ENCODE measurements around the gene C4A. TPM values are rescaled to one million over a fixed set of nuclear protein-coding genes. Genes with fewer than 3 reads are reported as not detected.

C4A gene
- total RNA-seq, 1 experiment from 2014 or later = 4.3 TPM

GRCh38 chr6:31947864-31948263 is 34.0 kb upstream of the C4A start:
- TF ChIP-seq CTCF (conservative IDR thresholded peaks at IDR 0.05) = no peak
- no CpG with 5 or more reads among the region's 4 CpGs for WGBS (ENCODE audit: extremely low coverage, insufficient read length, low lambda C conversion rate)
- H3K4me3 Mint-ChIP-seq = no peak overlapping the region; a peak in 1 of 5 replicates

More at GRCh38 chr6:31947864-31948263, 34.0 kb upstream of the C4A start:
- H3K18ac ChIP-seq (ENCODE audit: insufficient read length, low read depth, low read length) = no peak overlapping the region
- no peak overlapping the region for H3K9ac ChIP-seq (ENCODE audit: extremely low read depth, insufficient read length, low read length)
- H2AK5ac ChIP-seq (ENCODE audit: insufficient read length, low read length) = no peak overlapping the region
- no peaks in the 10 kb centered on the region for H3K9me3 ChIP-seq (ENCODE audit: control insufficient read depth, low read depth, low read length)
- no peaks in the 10 kb centered on the region for H3K79me2 ChIP-seq (ENCODE audit: insufficient read depth, low read length)
- H3K23me2 ChIP-seq (ENCODE audit: insufficient read length, low read depth, low read length, poor library complexity, severe bottlenecking) = no peaks in the 10 kb centered on the region
- H4K8ac ChIP-seq (replicated peaks; ENCODE audit: insufficient read length, low read depth, low read length) = no peak overlapping the region
- H3K27ac ChIP-seq (ENCODE audit: insufficient read length, low read depth, low read length) = no peak overlapping the region
- H3K79me1 ChIP-seq (ENCODE audit: insufficient read depth, low read depth, low read length, poor library complexity, severe bottlenecking) = no peaks in the 10 kb centered on the region
- no peak overlapping the region for H2BK15ac ChIP-seq (ENCODE audit: low read depth, low read length)
- no peak overlapping the region for H3T11ph ChIP-seq (ENCODE audit: low read length)
- no peaks in the 10 kb centered on the region for H3K9me3 Mint-ChIP-seq
- no peak overlapping the region for H2BK5ac ChIP-seq (ENCODE audit: insufficient read length, low read length)
- peaks cover 2% of the 10 kb centered on the region for H4K20me1 ChIP-seq (ENCODE audit: control insufficient read depth, insufficient read depth, insufficient read length)
- H3K27ac Mint-ChIP-seq = no peak overlapping the region
- no peak overlapping the region for H4K5ac ChIP-seq (ENCODE audit: insufficient read length, low read depth, low read length)
- DNase-seq = no peak
- no peak overlapping the region for H3K14ac ChIP-seq (ENCODE audit: insufficient read depth, low read length)
- no peaks in the 10 kb centered on the region for H3K4me1 ChIP-seq (ENCODE audit: insufficient read depth, low read length)
- H3K23ac ChIP-seq (ENCODE audit: insufficient read length, low read depth, low read length) = no peak overlapping the region
- H2BK12ac ChIP-seq (ENCODE audit: insufficient read length, low read depth, low read length) = no peak overlapping the region
- no peak overlapping the region for H3K4ac ChIP-seq (ENCODE audit: low read depth, low read length)
- no peak overlapping the region for H2AFZ ChIP-seq (ENCODE audit: low read length)
- H3K56ac ChIP-seq (ENCODE audit: insufficient read length, low read depth, low read length) = no peak overlapping the region
- H3K4me1 Mint-ChIP-seq = peaks cover 5 to 8% of the 10 kb centered on the region in 2 experiments; a peak in 3 of 4 replicates
- peaks cover 0 to 27% (median 11%) of the 10 kb centered on the region in 3 experiments; a peak in 5 of 7 replicates for H3K36me3 Mint-ChIP-seq (ENCODE audit: insufficient read depth in 1 of 3, low read depth in 3 of 3)
- peaks cover 52% of the 10 kb centered on the region for H3K27me3 Mint-ChIP-seq (ENCODE audit: low read depth)
- H2BK20ac ChIP-seq (ENCODE audit: low read depth, low read length, poor library complexity, severe bottlenecking) = no peak overlapping the region
- H3K4me2 ChIP-seq (ENCODE audit: insufficient read depth, insufficient read length, low read length) = no peak overlapping the region
- H3K27me3 ChIP-seq (ENCODE audit: insufficient read depth, low read length) = no peaks in the 10 kb centered on the region
- H4K91ac ChIP-seq (ENCODE audit: insufficient read length, low read depth, low read length) = no peak overlapping the region
- H2BK120ac ChIP-seq (ENCODE audit: low read depth, low read length, poor library complexity, severe bottlenecking) = no peak overlapping the region

All from H9 (cell line).